IMR-90 (cell line): Measurements from ENCODE around the gene HDHD3. TPM values are rescaled to one million over a fixed set of nuclear protein-coding genes. Genes with fewer than 3 reads are reported as not detected.

Experiments
- ATAC-seq: fragments of 200-7000 bp; cut with Tn5 transposase; 2 replicates; pipeline ENCODE4 v1.9.1; 2020; ENCODE audit warnings: low read depth, mild to moderate bottlenecking, moderate library complexity
- BruUV-seq: library from RNA; stranded (reverse); fragments of 400-500 nt; replicated peaks from 2 replicates; lab custom pipeline; 2021; lab: Mats Ljungman, UMichigan
- CTCF ChIA-PET: fragments of 300-600 bp; formaldehyde crosslinking; extraction: SDS; loops from one replicate; lab custom pipeline; 2021; ENCODE audit warnings: antibody characterized with exemption; lab: Yijun Ruan, JAX
- POLR2A ChIA-PET: fragments of 300-600 bp; sonication (Branson Sonifier 250); formaldehyde crosslinking; loops from one replicate; lab custom pipeline; 2022; ENCODE audit warnings: antibody characterized with exemption; ENCODE audit not compliant: unreplicated experiment; lab: Charles Lee
- DNase-seq: peaks from one replicate; pipeline ENCODE4 v3.0.0; 2013
- H2AFZ ChIP-seq: replicated peaks from 2 replicates; pipeline ENCODE3; 2013; ENCODE audit warnings: low read length, mild to moderate bottlenecking; ENCODE audit not compliant: poor library complexity
- H2AK5ac ChIP-seq: 2 replicates; pipeline ENCODE4 v1.6.1; 2013; ENCODE audit warnings: low read depth, low read length, inconsistent platforms
- H2AK9ac ChIP-seq: replicated peaks from 2 replicates; pipeline ENCODE3; 2013; ENCODE audit warnings: mild to moderate bottlenecking, low read depth, low read length, moderate library complexity; ENCODE audit not compliant: poor library complexity
- H2BK120ac ChIP-seq: 2 replicates; pipeline ENCODE4 v1.6.1; 2013; ENCODE audit warnings: low read depth, low read length, inconsistent platforms
- H2BK15ac ChIP-seq: 3 replicates; pipeline ENCODE4 v1.6.1; 2013; ENCODE audit warnings: low read depth, low read length, inconsistent platforms
- H2BK20ac ChIP-seq: 2 replicates; pipeline ENCODE4 v1.6.1; 2013; ENCODE audit warnings: low read depth, mild to moderate bottlenecking, inconsistent platforms, low read length, moderate library complexity
- H2BK5ac ChIP-seq: 2 replicates; pipeline ENCODE4 v1.6.1; 2013; ENCODE audit warnings: mild to moderate bottlenecking, low read depth, low read length, inconsistent platforms; ENCODE audit not compliant: poor library complexity, severe bottlenecking
- H3K14ac ChIP-seq: replicated peaks from 2 replicates; pipeline ENCODE4 v1.6.1; 2013; ENCODE audit warnings: low read depth, low read length, inconsistent platforms
- H3K18ac ChIP-seq: 2 replicates; pipeline ENCODE4 v1.6.1; 2013; ENCODE audit warnings: low read depth, low read length, control low read depth
- H3K23ac ChIP-seq: 2 replicates; pipeline ENCODE4 v1.6.1; 2013; ENCODE audit warnings: low read depth, low read length, inconsistent platforms
- H3K27ac ChIP-seq: 2 replicates; pipeline ENCODE4 v1.5.1; 2013; ENCODE audit warnings: mild to moderate bottlenecking, control low read depth, low read length; ENCODE audit not compliant: insufficient read depth
- H3K27me3 ChIP-seq: 2 replicates; pipeline ENCODE4 v1.6.1; 2013; ENCODE audit warnings: low read length; ENCODE audit not compliant: control insufficient read depth, insufficient read depth
- H3K36me3 ChIP-seq: 2 replicates; pipeline ENCODE4 v1.6.1; 2013; ENCODE audit warnings: low read length, mixed read lengths; ENCODE audit not compliant: control insufficient read depth, insufficient read depth
- H3K4ac ChIP-seq: 2 replicates; pipeline ENCODE4 v1.6.1; 2013; ENCODE audit warnings: low read depth, low read length, inconsistent platforms
- H3K4me1 ChIP-seq: 2 replicates; pipeline ENCODE4 v1.6.1; 2013; ENCODE audit warnings: low read length, mixed read lengths; ENCODE audit not compliant: control insufficient read depth, insufficient read depth
- H3K4me2 ChIP-seq: 2 replicates; pipeline ENCODE4 v1.6.1; 2013; ENCODE audit warnings: low read depth, mild to moderate bottlenecking, control low read depth, low read length, moderate library complexity
- H3K4me3 ChIP-seq: 2 replicates; pipeline ENCODE4 v1.5.1; 2013; ENCODE audit warnings: low read depth, mild to moderate bottlenecking, control low read depth, low read length, moderate library complexity; ENCODE audit not compliant: insufficient read depth
- H3K56ac ChIP-seq: 2 replicates; pipeline ENCODE4 v1.6.1; 2013; ENCODE audit warnings: low read length, inconsistent platforms; ENCODE audit not compliant: insufficient read depth; ENCODE audit errors: extremely low read depth
- H3K79me1 ChIP-seq, 2 experiments: 2 replicates each; pipeline ENCODE4 v1.6.1; 2013; ENCODE audit warnings: low read length in 2 of 2, inconsistent platforms in 1 of 2, low read depth in 1 of 2
- H3K9ac ChIP-seq: 2 replicates; pipeline ENCODE4 v1.6.1; 2013; ENCODE audit warnings: low read depth, low read length, control low read depth
- H3K9me1 ChIP-seq: 2 replicates; pipeline ENCODE4 v1.6.1; 2013; ENCODE audit warnings: low read length, inconsistent platforms; ENCODE audit not compliant: insufficient read depth
- H3K9me3 ChIP-seq: 2 replicates; pipeline ENCODE4 v1.6.1; 2013; ENCODE audit warnings: low read length; ENCODE audit not compliant: control insufficient read depth, insufficient read depth
- H4K20me1 ChIP-seq: 2 replicates; pipeline ENCODE4 v1.6.1; 2013; ENCODE audit warnings: low read length, inconsistent platforms; ENCODE audit not compliant: insufficient read depth
- H4K5ac ChIP-seq: 2 replicates; pipeline ENCODE4 v1.6.1; 2013; ENCODE audit warnings: mild to moderate bottlenecking, low read depth, low read length, control low read depth
- H4K8ac ChIP-seq, 2 experiments: 2 replicates each; pipeline ENCODE4 v1.6.1; 2013; ENCODE audit warnings: low read depth in 2 of 2, low read length in 2 of 2, control low read depth in 1 of 2, inconsistent platforms in 1 of 2
- H4K91ac ChIP-seq: 2 replicates; pipeline ENCODE4 v1.6.1; 2013; ENCODE audit warnings: low read depth, low read length, inconsistent platforms; ENCODE audit not compliant: insufficient read depth
- CHD1 ChIP-seq: IDR thresholded peaks from 2 replicates; pipeline ENCODE4 v1.6.1; 2012; ENCODE audit warnings: low read depth, low read length, improper control_type of control experiment
- RAD21 ChIP-seq: IDR thresholded peaks from 2 replicates; pipeline ENCODE4 v1.6.1; 2012; ENCODE audit warnings: low read length, improper control_type of control experiment
- RCOR1 ChIP-seq: IDR thresholded peaks from 2 replicates; pipeline ENCODE4 v1.6.1; 2012; ENCODE audit warnings: mild to moderate bottlenecking, low read length, improper control_type of control experiment; ENCODE audit not compliant: insufficient replicate concordance
- WGBS, 2 experiments: methylation state at CpG; one replicate each; pipeline versions ENCODE4 v1.1.5 to v1.1.7; 2013; ENCODE audit warnings: missing lambda C conversion rate in 2 of 2; ENCODE audit not compliant: insufficient read length in 1 of 2; ENCODE audit errors: extremely low coverage in 2 of 2; 5-methylcytosine and 5-hydroxymethylcytosine counted together
- dilution Hi-C: fragments of 300-500 bp; cut with HindIII; formaldehyde crosslinking; loops from one replicate; pipeline ENCODE4 v1.14.3; 2018; ENCODE audit warnings: low sequenced_read_pairs; ENCODE audit not compliant: unreplicated experiment
- in situ Hi-C: fragments of 300-500 bp; cut with MboI; formaldehyde crosslinking; loops from 3 replicates; pipeline ENCODE4 v1.14.3; 2019; ENCODE audit warnings: low sequenced_read_pairs, inconsistent platforms, mixed read lengths
- intact Hi-C: fragments of 100-400 bp; cut with micrococcal nuclease; formaldehyde crosslinking; loops from 2 replicates; pipeline ENCODE4 v1.10.0; 2022
- polyA plus RNA-seq, 3 experiments: library from polyadenylated mRNA; depleted of rRNA; stranded (reverse); fragments of >200 nt; gene quantifications; 2 replicates each; pipeline ENCODE4 v1.2.3, GENCODE V29; 2012; ENCODE audit warnings: low replicate concordance in 1 of 3
- total RNA-seq: library from RNA; depleted of rRNA; stranded (reverse); fragments of >200 nt; gene quantifications from 2 replicates; pipeline ENCODE4 v1.2.3, GENCODE V29; 2012
- TF ChIP-seq, protein P1 (sequence below): fragments of 150-350 bp; IDR thresholded peaks from 2 replicates; pipeline ENCODE4 v1.6.1; 2017; ENCODE audit warnings: mild to moderate bottlenecking, antibody characterized with exemption, low read length, low read depth

HDHD3 gene
- total and polyA plus RNA-seq, 2 of the 4 experiments (the other 2 are of a cell fraction): 7.0 to 8.6 TPM

DNA sequence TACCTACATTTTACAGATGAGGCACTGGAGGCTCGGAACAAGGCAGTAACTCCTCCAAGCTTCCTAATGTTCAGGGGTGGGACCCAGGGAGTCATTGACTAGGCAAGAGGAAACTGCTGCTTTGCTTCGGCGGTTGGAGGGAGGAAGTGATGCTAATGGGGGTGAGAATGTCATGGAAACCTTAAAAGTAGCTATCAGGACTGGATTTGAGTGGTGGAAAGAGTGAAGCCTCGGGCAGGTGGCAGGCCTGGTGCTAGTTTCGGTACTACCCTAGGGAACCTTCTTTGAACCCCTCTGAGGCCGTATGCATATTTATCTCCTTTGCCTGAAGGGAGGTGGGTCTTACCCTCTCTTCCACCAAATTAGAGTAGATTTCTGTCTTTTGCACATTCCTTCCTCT lies 25.8 kb downstream of the HDHD3 start:
- no peak for DNase-seq
- no peak overlapping the region for H3K4ac ChIP-seq
- no peak overlapping the region for H3K14ac ChIP-seq
- WGBS, 2 experiments: 17% methylated on average over 2 of the region's 6 CpGs; no CpG with 5 or more reads in 1 of the 2 experiments
- H3K4me3 ChIP-seq: no peak overlapping the region
- no peak overlapping the region for H3K4me2 ChIP-seq
- no peaks in the 10 kb centered on the region for H3K9me1 ChIP-seq
- H4K91ac ChIP-seq: no peak overlapping the region
- no peaks in the 10 kb centered on the region for H3K36me3 ChIP-seq
- no peak overlapping the region for H4K8ac ChIP-seq
- dilution Hi-C loops: no loop called here
- H3K79me1 ChIP-seq: no peaks in the 10 kb centered on the region
- no peak for ATAC-seq
- in situ Hi-C loops: no loop called here
- TF ChIP-seq, protein P1, sequence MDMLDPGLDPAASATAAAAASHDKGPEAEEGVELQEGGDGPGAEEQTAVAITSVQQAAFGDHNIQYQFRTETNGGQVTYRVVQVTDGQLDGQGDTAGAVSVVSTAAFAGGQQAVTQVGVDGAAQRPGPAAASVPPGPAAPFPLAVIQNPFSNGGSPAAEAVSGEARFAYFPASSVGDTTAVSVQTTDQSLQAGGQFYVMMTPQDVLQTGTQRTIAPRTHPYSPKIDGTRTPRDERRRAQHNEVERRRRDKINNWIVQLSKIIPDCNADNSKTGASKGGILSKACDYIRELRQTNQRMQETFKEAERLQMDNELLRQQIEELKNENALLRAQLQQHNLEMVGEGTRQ: no peak
- TF ChIP-seq CHD1: no peak
- no peak for TF ChIP-seq RAD21
- TF ChIP-seq RCOR1: no peak
- H3K27me3 ChIP-seq: peaks cover 76% of the 10 kb centered on the region
- intact Hi-C loops: no loop called here
- no peak overlapping the region for H2AK9ac ChIP-seq
- H2AFZ ChIP-seq: no peak overlapping the region
- H2BK20ac ChIP-seq: no peak overlapping the region
- H3K18ac ChIP-seq: no peak overlapping the region
- no peak overlapping the region for H3K9ac ChIP-seq
- ChIA-PET POLR2A (no interaction called here), CTCF (no interaction called here)
- no peak overlapping the region for H2AK5ac ChIP-seq
- H3K27ac ChIP-seq: no peak overlapping the region
- H4K5ac ChIP-seq: no peak overlapping the region
- H3K56ac ChIP-seq: no peak overlapping the region
- no peak overlapping the region for H2BK15ac ChIP-seq
- H2BK120ac ChIP-seq: no peak overlapping the region
- H3K9me3 ChIP-seq: no peaks in the 10 kb centered on the region
- H4K20me1 ChIP-seq: no peaks in the 10 kb centered on the region
- H3K23ac ChIP-seq: no peak overlapping the region
- H3K4me1 ChIP-seq: no peaks in the 10 kb centered on the region
- no peak overlapping the region for H2BK5ac ChIP-seq
- BruUV-seq: no TSS peak
